GM19328 (cell line): ENCODE results near the gene CCN5.
"Not testable (repeated sequence)": the region's sequence is repeated elsewhere in the genome, so short reads cannot be mapped to it uniquely, and the experiment has no call there.

Experiments
- ATAC-seq: cut with Tn5 transposase; IDR thresholded peaks from one replicate; pipeline ENCODE4 v1.9.1; 2021; ENCODE audit warnings: mild to moderate bottlenecking, moderate library complexity; ENCODE audit not compliant: unreplicated experiment

The CCN5 gene

DNA sequence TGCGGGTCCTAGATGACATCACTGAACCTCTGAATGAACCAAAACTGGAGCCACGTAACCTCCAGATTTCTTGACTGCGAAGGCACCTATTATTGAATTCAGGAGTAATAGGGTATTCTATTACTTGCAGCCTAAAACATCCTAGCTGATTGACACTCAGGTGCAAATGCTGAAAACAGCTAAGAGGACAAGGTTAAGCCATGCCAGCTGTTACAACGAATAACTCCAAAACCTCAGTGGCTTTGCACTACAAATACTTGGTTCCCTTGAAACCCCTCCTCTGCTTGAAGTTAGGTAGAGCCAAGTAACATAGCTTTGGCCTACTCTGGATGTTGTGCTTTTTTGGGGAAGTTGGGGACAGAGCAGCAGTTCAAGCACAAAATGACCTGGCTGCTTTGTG lies 21.0 kb upstream of the CCN5 start:
- no peak for ATAC-seq

- ATAC-seq = no peak
Measured at GRCh38 chr20:44695295-44695673, 19.9 kb upstream of the CCN5 start.

DNA sequence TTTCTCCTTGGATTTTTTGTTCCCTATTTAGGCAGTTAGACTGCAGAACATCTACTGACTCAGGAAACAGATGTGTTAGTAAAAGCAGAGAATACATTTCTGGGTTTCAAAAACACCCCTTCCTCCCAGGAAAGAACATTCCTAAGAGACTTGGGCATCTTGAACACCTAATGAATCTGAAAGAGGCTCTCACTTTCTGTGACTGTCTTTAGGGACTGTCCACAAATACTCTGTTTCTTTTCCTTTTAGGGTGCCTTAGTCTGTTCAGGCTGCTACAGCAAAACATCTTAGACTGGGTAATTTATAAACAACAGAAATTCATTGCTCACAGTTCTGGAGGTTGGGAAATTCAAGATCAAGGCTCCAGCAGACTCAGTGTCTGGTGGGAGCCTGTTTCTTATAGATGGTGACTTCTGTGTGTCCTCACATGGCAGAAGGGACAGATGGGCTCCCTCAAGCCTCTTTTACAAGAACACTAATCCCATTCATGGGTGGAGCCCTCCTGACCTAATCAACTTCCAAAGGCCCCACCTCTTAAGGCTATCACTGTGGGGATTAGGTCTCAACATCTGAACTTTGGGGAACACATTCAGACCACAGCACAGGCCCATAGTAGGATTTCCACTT lies 19.4 kb upstream of the CCN5 start:
- no peak for ATAC-seq

- ATAC-seq = no peak
Measured at GRCh38 chr20:44696315-44696714, 18.9 kb upstream of the CCN5 start.

GRCh38 chr20:44697041-44697440 lies 18.1 kb upstream of the CCN5 start:
- ATAC-seq = not testable (repeated sequence)

GRCh38 chr20:44698351-44698750 lies 16.8 kb upstream of the CCN5 start:
- ATAC-seq = no peak

DNA sequence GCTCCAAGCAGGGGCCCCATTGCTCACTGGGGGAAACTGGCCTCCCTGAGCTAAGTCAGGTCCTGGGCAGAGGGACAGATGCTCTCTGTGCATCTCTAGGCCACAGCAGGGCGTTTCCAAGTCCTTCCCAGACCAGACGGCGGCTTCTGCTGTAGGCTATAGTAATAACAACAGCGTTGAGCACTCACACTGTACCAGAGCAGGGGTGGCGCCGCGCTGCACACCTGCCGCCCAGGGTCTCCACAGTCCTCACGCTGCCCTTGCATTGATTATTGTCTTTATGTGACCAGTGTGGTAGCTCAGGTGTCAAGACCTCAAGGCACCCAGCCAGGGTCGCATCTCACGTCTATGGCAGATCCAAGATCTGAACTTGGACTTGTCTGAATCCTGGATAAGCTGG lies 14.9 kb upstream of the CCN5 start:
- ATAC-seq = no peak

GRCh38 chr20:44701118-44701857 lies 13.9 kb upstream of the CCN5 start:
- no peak for ATAC-seq

DNA sequence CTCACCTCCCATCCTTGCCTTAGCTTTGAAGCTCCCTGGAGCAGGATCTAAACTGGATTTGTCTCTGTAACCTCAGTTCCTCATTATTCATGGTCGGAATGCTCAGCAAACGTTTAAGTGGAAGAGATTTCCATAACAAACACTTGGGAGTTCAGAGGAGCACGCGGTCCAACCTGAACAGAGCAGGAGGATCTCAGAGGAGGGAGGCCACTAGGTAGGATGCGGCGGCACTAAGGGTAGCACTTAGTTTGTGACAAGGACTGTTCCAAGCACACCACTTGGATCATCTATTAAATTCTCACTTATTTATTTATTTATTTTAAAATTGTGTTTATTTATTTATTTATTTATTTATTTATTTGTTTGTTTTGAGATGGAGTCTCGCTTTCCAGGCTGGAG lies 13.3 kb upstream of the CCN5 start:
- ATAC-seq = no peak

DNA sequence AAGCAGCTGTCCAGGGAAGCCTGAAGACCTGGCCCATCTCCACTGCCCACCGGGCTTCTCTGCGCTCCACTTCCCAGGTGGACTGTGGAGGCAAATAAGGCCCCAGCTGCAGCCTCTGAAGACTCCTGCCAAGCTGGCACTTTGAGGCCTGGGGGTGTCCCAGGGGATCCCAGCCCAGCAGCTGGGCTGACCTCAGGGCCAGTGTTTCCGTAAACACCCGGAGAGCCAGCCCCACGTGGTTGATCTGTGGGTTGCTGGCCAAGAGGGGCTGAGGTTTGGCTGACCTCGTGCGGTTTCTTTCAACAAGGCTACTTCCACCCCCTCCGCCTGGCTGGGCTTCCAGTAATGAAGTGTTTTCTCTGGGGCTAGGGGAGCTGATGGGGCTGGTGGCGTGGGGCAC lies 12.4 kb upstream of the CCN5 start:
- no peak for ATAC-seq

- no peak for ATAC-seq
Measured at GRCh38 chr20:44703183-44703925, 11.8 kb upstream of the CCN5 start.

- no peak for ATAC-seq
Measured at GRCh38 chr20:44703956-44704488, 11.1 kb upstream of the CCN5 start.

GRCh38 chr20:44704551-44704971 lies 10.6 kb upstream of the CCN5 start:
- no peak for ATAC-seq

- no peak for ATAC-seq
Measured at GRCh38 chr20:44705364-44706094, 9.6 kb upstream of the CCN5 start.

DNA sequence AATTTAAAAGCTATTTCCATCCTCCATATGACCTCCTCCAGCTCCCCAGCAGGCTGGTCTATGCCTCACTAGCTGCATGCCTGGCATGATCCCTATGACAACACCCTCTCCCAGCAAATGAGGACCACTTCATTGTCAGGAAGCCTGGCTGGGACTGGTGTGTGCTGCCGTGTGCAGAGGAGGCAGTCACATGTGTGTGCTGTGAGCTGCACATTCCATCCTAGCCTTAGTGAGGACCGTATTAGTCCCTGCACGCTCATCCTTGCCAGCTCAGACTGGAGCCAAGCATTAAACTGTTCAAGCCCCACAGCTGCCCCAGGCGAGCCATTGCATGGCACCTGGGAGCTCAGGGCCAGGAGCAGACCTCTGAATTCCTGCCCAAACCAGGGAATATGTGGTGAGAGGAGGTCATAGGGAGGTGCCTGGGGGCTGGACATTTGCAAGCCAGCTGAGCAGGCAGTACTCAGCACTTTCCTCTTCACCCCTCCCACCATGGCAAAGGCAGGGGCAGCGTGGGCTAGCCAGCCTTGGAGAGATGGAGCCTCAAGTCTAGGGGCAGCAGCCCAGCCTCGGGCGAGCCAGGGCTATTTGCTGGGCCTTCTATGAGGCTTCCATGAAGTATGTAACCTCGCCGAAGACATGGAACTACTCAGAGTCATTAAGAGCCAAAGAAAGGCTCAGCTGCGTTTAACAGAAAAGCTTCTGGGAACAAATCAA lies 8.7 kb upstream of the CCN5 start:
- ATAC-seq = no peak

DNA sequence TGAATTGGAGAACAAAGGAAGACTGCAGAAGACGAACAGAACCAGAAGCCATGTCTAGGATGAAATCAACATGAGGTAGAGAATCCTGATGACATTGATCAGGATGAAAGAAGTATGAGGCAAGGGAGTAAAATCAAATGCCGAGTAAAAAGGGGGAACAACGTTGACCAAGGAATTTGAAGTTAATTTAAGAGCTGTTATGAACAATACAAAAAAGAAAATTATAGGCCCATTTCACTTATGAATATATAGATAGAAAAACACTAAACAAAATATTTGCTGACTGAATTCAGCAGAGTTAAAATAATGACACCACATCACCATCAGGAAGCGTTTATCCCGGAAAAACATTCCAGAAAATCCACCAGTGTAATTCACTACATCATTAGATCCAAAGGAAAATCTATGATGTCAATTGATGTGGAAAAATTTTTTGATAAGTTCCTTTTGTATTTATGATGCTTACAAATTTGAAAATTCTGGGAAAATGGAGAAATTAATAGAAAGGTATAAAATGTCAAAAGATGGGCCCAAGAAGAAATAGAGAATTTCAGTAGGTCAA lies 8.1 kb upstream of the CCN5 start:
- no peak for ATAC-seq

DNA sequence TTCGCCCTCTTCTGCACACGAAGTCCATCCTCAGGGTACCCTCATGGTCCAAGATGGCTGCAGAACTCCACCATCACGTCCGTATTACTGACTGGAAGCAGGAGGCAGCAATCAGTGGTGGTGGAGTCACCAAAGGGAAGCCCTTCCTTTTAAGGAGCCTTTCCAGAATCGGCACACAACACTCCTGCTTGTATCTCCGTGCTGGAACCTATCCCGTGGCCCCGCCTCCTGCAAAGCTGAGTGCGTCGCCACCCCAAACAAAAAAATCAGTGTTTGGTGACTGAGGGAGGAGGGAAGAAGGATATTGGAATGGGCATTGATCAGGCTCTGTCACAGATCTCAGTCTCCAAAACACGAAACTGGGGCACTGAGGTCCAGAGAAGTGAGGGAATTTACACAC lies 5.8 kb upstream of the CCN5 start:
- ATAC-seq = no peak

DNA sequence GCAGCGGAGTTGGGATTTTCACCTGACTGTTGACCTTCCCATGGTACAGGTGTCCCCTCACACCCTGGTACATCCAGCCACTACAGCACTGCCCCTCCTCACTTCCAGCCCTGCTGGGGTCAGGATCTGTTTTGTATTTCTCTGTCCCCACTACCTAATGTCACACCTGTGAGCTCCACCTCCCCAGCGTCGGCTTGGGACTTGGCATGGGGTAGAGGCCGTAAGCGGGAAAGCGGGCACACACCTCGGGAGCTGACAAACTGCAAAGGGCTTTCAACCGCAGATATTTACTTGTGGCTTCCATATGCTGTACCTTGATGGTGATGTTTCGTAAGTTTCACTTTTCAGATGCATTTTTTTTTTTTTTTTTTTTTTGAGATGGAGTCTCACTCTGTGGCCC lies 5.4 kb upstream of the CCN5 start:
- no peak for ATAC-seq

- ATAC-seq = no peak
Measured at GRCh38 chr20:44711237-44711636, 3.9 kb upstream of the CCN5 start.

GRCh38 chr20:44714102-44714700 lies 968 bp upstream of the CCN5 start:
- ATAC-seq = no peak
